ENCODE measurements around the gene ATP2C1. TPM values are rescaled to one million over a fixed set of nuclear protein-coding genes. Genes with fewer than 3 reads are reported as not detected.
"Not testable (repeated sequence)": the region's sequence is repeated elsewhere in the genome, so short reads cannot be mapped to it uniquely, and the experiment has no call there.

ATP2C1 gene
- total RNA-seq, 1 donor from 2014 or later, result 183 TPM

DNA sequence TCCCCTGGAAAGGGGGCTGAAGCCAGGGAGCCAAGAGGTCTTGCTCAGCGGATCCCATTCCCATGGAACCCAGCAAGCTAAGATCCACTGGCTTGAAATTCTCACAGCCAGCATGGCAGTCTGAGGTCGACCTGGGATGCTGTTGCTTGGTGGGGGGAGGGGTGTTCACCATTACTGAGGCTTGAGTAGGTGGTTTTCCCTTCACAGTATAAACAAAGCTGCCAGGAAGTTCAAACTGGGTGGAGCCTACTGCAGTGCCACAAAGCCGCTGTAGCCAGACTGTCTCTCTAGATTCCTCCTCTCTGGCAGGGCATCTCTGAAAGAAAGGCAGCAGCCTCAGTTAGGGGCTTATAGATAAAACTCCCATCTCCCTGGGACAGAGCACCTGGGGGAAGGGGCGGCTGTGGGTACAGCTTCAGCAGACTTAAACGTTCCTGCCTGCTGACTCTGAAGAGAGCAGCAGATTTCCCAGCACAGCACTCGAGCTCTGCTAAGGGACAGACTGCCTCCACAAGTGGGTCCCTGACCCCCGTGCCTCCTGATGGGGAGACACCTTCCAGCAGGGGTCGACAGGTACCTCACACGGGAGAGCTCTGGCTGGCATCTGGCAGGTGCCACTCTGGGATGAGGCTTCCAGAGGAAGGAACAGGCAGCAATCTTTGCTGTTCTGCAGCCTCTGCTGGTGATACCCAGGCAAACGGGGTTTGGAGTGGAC is 148.5 kb downstream of the ATP2C1 start:
- not testable (repeated sequence) for DNase-seq

DNA sequence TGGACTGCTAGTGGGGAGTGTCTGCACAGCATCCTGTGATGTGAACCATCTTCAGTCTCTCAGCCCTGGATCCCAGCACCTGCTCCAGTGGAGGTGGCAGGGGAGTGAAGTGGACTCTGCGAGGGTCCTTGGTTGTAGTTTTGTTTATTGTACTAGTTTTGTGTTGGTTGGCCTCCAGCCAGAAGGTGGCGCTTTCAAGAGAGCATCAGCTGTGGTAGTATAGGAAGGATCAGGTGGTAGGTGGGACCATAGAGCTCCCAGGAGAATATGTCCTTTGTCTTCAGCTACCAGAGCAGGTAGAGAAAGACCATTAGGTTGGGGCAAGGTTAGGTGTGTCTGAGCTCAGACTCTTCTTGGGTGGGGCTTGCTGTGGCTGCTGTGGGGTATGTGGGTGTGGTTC is 153.7 kb downstream of the ATP2C1 start:
- no peak for DNase-seq

GRCh38 chr3:131048030-131048429 is 154.1 kb downstream of the ATP2C1 start:
- DNase-seq, result no peak

DNA sequence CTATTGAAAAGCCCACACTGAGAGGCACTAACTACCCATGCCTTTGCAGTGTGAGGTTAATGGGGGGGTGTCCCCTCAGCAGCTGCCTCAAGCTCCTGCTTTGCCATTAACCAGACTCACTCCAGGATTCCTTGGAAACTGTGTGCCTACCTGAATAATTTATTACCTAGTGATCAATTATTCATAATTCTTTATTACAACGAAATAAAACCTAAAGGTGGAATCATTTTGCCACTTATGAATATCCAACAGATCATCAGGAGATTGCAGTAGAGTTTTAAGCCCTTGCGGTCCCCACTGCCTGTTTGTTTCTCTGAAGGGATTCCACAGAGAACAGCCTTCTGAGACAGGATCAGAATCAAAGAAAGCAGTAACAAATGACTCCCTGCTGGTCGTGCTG is 156.1 kb downstream of the ATP2C1 start:
- no peak for DNase-seq

GRCh38 chr3:131053043-131053859 is 159.4 kb downstream of the ATP2C1 start:
- no peak for DNase-seq

Small RNAs within 50 kb of the gene (small RNA-seq; reads per million reads assigned to genes)
- gene RF00019, result not detected

Other genes starting within 250 kb of the ATP2C1 start
- 31.0 TPM for gene PIK3R4, start 147.3 kb upstream of the ATP2C1 start, total RNA-seq
- 11.9 TPM for gene ASTE1, start 132.7 kb downstream of the ATP2C1 start, total RNA-seq
- 24.6 TPM for gene NEK11, start 132.8 kb downstream of the ATP2C1 start, total RNA-seq

All from occipital lobe (tissue), 3 donors.